ENCODE results near the gene ALK. TPM values are rescaled to one million over a fixed set of nuclear protein-coding genes. Genes with fewer than 3 reads are reported as not detected.
A peak's percentile ranks its signal among the peaks of the same experiment; 100 is the strongest.

Gene ALK
- total RNA-seq, 6 donors from 2014 or later, result 0.17 to 2.1 (median 0.35) TPM

DNA sequence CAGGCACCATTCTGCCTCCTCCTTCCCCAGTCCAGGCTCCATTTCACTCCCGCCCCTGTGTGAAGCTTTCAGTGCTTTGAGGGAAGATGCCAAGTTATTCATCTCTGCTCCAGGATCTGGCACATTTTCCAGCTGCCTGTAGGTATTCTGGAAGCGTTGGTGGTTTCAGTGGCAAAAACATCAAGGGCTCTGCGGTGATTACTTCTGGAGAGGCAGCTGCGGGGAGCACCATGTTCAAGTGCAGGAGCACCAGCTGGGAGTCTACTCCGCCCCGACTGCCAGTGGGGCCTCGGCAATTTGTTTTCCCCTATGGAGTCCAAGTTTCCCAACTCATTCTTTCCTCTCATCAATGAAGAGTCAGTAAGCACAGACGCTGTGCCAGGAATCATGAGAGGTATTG lies 594.5 kb downstream of the ALK start:
- peak in 1 of 2 donors; percentile 27 for DNase-seq
- Histone ChIP-seq H3K36me3 (no peaks in the 10 kb centered on the region), H3K9me3 (no peaks in the 10 kb centered on the region), H3K4me3 (no peak overlapping the region), H3K27me3 (no peaks in the 10 kb centered on the region), H3K4me1 (no peaks in the 10 kb centered on the region), H3K27ac (no peak overlapping the region)
- no peak for TF ChIP-seq EP300 (IDR thresholded peaks at IDR 0.05)
- TF ChIP-seq, protein P1, sequence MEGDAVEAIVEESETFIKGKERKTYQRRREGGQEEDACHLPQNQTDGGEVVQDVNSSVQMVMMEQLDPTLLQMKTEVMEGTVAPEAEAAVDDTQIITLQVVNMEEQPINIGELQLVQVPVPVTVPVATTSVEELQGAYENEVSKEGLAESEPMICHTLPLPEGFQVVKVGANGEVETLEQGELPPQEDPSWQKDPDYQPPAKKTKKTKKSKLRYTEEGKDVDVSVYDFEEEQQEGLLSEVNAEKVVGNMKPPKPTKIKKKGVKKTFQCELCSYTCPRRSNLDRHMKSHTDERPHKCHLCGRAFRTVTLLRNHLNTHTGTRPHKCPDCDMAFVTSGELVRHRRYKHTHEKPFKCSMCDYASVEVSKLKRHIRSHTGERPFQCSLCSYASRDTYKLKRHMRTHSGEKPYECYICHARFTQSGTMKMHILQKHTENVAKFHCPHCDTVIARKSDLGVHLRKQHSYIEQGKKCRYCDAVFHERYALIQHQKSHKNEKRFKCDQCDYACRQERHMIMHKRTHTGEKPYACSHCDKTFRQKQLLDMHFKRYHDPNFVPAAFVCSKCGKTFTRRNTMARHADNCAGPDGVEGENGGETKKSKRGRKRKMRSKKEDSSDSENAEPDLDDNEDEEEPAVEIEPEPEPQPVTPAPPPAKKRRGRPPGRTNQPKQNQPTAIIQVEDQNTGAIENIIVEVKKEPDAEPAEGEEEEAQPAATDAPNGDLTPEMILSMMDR (IDR thresholded peaks at IDR 0.05), result no peak
- no peak for TF ChIP-seq POLR2A (IDR thresholded peaks at IDR 0.05)
- TF ChIP-seq POLR2AphosphoS5 (IDR thresholded peaks at IDR 0.05), result no peak
- no peak for ATAC-seq (ENCODE audit: low FRiP score in 2 of 2)
- WGBS, 2 donors, result 76 to 92% methylated on average over 8 of the region's 8 CpGs

DNA sequence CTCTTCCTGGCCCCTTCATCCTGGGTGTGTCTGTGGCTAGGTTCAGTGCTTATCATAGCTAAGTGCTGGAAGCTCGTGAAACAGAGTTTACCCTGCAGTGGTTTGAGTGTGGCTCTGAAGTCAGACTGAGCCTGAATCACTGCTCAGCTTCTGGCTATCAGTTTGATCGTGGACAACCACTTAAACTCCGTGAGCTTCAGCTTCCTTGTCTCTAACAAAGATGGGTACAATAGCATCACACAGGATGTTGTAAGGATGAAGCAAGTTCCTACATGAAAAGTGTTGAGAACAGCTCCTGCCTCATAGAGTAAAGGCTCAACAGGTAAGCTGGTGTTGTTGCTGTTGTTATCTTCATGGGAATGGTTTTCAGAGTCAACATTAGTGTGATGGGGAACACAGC lies 595.8 kb downstream of the ALK start:
- Histone ChIP-seq H3K36me3 (no peaks in the 10 kb centered on the region), H3K9me3 (no peaks in the 10 kb centered on the region), H3K4me3 (no peak overlapping the region), H3K4me1 (no peaks in the 10 kb centered on the region), H3K27me3 (no peaks in the 10 kb centered on the region), H3K27ac (no peak overlapping the region)
- ATAC-seq (ENCODE audit: low FRiP score in 2 of 2) (no peak), DNase-seq (no peak)
- TF ChIP-seq POLR2A (IDR thresholded peaks at IDR 0.05) (no peak), POLR2AphosphoS5 (IDR thresholded peaks at IDR 0.05) (no peak), EP300 (IDR thresholded peaks at IDR 0.05) (no peak)
- TF ChIP-seq, protein P1 (IDR thresholded peaks at IDR 0.05), result no peak
- 47 to 62% methylated on average over 3 of the region's 3 CpGs for WGBS, 2 donors

DNA sequence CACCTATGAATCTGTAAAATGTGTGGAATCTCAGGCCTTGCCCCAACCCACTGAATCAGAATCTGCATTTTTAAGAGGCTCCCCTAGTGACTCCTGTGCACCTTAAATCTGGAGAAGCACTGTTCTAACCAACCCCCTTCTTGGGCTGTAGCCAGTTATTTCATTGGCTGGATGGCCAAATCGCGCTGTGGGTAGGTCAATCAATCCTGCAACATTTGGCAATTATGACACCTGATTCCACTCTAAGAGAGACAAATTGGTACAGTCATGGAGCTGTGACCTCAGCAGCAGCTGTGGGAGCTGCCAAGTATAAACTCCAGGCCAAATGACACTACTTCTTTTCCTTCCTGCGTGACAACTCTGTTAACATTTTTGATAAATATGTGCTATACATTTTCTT lies 597.4 kb downstream of the ALK start:
- Histone ChIP-seq H3K4me1 (no peaks in the 10 kb centered on the region), H3K9me3 (no peaks in the 10 kb centered on the region), H3K27ac (no peak overlapping the region), H3K4me3 (no peak overlapping the region), H3K27me3 (no peaks in the 10 kb centered on the region), H3K36me3 (no peaks in the 10 kb centered on the region)
- no peak for TF ChIP-seq EP300 (IDR thresholded peaks at IDR 0.05)
- TF ChIP-seq POLR2AphosphoS5 (IDR thresholded peaks at IDR 0.05), result no peak
- TF ChIP-seq, protein P1 (IDR thresholded peaks at IDR 0.05), result no peak
- TF ChIP-seq POLR2A (IDR thresholded peaks at IDR 0.05), result no peak
- DNase-seq, result no peak
- 29 to 61% methylated on average over 3 of the region's 3 CpGs for WGBS, 2 donors
- no peak for ATAC-seq (ENCODE audit: low FRiP score in 2 of 2)

DNA sequence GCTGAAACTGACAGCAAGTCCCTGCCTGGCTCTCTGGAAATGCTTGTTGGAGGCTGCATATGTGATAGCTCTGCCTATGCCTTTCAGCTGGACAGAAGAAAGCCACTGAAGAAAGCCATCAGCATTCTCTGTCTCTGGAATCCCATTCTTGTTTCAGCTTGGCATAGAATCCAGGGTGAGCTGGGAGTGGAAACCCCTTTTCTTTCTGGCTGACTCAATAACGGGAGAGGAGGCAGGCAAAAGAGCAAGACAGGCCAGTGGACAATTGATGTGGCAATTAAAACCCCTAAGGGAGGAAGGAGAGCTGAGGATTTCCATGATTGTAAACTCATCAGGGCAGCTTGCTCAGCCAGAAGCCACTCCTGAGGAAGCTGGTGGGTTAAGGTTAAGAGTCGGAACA lies 598.1 kb downstream of the ALK start:
- WGBS, 2 donors, result 49 to 76% methylated on average over 2 of the region's 2 CpGs
- H3K27me3 ChIP-seq, result no peaks in the 10 kb centered on the region
- no peaks in the 10 kb centered on the region for H3K36me3 ChIP-seq
- no peaks in the 10 kb centered on the region for H3K9me3 ChIP-seq
- TF ChIP-seq POLR2AphosphoS5 (IDR thresholded peaks at IDR 0.05) (no peak), POLR2A (IDR thresholded peaks at IDR 0.05) (no peak), EP300 (IDR thresholded peaks at IDR 0.05) (no peak)
- TF ChIP-seq, protein P1 (IDR thresholded peaks at IDR 0.05), result no peak
- peaks cover 0 to 2% (median 0%) of the 10 kb centered on the region in 4 donors for H3K4me1 ChIP-seq
- no peak overlapping the region for H3K4me3 ChIP-seq
- no peak for DNase-seq
- no peak overlapping the region for H3K27ac ChIP-seq
- no peak for ATAC-seq (ENCODE audit: low FRiP score in 2 of 2)

DNA sequence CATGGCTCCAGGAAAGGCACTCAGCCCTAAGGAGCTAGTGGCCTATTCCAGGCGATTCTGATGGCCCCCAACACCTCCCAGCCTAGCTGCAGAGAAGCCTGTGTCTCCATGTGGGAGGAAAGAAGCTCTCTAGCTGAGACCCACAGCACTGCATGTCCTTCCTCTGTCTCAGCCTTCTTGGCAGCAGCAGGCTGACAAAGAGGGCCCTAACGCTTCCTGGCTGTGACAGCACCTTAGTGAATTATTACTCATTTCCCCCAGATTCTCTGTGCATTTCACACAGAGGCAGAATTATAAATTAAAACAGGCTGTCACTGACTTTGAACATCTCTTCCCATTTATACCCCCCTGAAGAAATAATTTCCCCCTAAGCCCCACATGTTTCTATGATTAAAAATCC lies 599.4 kb downstream of the ALK start:
- H3K27me3 ChIP-seq, result no peaks in the 10 kb centered on the region
- H3K27ac ChIP-seq, result no peak overlapping the region
- WGBS, 2 donors, result 19 to 29% methylated on average over 2 of the region's 2 CpGs
- peaks cover 0 to 4% (median 0%) of the 10 kb centered on the region in 4 donors for H3K4me1 ChIP-seq
- ATAC-seq (ENCODE audit: low FRiP score in 2 of 2) (no peak), DNase-seq (no peak)
- no peaks in the 10 kb centered on the region for H3K9me3 ChIP-seq
- H3K4me3 ChIP-seq, result no peak overlapping the region
- TF ChIP-seq, protein P1 (IDR thresholded peaks at IDR 0.05), result no peak
- no peak for TF ChIP-seq POLR2A (IDR thresholded peaks at IDR 0.05)
- no peaks in the 10 kb centered on the region for H3K36me3 ChIP-seq
